H1 (cell line): ENCODE results near the gene FOXN1. TPM values are rescaled to one million over a fixed set of nuclear protein-coding genes. Genes with fewer than 3 reads are reported as not detected.

Source experiments
- CTCF ChIA-PET: fragments of 300-600 bp; sonication (Branson Sonifier 250); formaldehyde crosslinking; loops from one replicate; lab custom pipeline; 2021; ENCODE audit not compliant: partially characterized antibody; lab: Charles Lee
- POLR2A ChIA-PET: fragments of 300-600 bp; sonication (Branson Sonifier 250); formaldehyde crosslinking; loops from one replicate; lab custom pipeline; 2021; ENCODE audit warnings: inconsistent platforms; ENCODE audit not compliant: partially characterized antibody; lab: Charles Lee
- DNase-seq, 2 experiments: peaks; one replicate each; pipeline versions ENCODE4 v3.0.0 to v3.0.0-alpha.2; 2010 to 2022; ENCODE audit warnings: low spot score in 2 of 2, low read depth in 1 of 2, mixed read lengths in 1 of 2
- FAIRE-seq: peaks from 2 replicates; lab custom pipeline; 2011; peaks lifted over from hg19 to GRCh38; lab: Jason Lieb, UNC
- H2AFZ ChIP-seq: 2 replicates; pipeline ENCODE4 v1.8.1; 2012; ENCODE audit warnings: low read length, inconsistent platforms
- H2AK5ac ChIP-seq: 2 replicates; pipeline ENCODE4 v1.6.1; 2013; ENCODE audit warnings: low read depth, low read length
- H2BK120ac ChIP-seq: replicated peaks from 2 replicates; pipeline ENCODE3; 2013; ENCODE audit warnings: low read depth, low read length, inconsistent platforms
- H2BK12ac ChIP-seq: 2 replicates; pipeline ENCODE4 v1.6.1; 2013; ENCODE audit warnings: low read depth, low read length
- H2BK15ac ChIP-seq: 2 replicates; pipeline ENCODE4 v1.6.1; 2013; ENCODE audit warnings: low read length
- H2BK20ac ChIP-seq: 2 replicates; pipeline ENCODE4 v1.6.1; 2013; ENCODE audit warnings: low read length
- H2BK5ac ChIP-seq: 2 replicates; pipeline ENCODE4 v1.6.1; 2013; ENCODE audit warnings: low read depth, low read length
- H3K14ac ChIP-seq: 2 replicates; pipeline ENCODE4 v1.6.1; 2013; ENCODE audit warnings: inconsistent platforms; ENCODE audit not compliant: insufficient read length
- H3K18ac ChIP-seq: 2 replicates; pipeline ENCODE4 v1.6.1; 2013; ENCODE audit warnings: low read length; ENCODE audit errors: extremely low read depth
- H3K23ac ChIP-seq: 2 replicates; pipeline ENCODE4 v1.6.1; 2013; ENCODE audit warnings: inconsistent platforms; ENCODE audit not compliant: insufficient read length
- H3K23me2 ChIP-seq: 2 replicates; pipeline ENCODE4 v1.6.1; 2013; ENCODE audit warnings: low read depth, low read length
- H3K27ac ChIP-seq: 2 replicates; pipeline ENCODE4 v1.6.1; 2011; ENCODE audit warnings: low read depth, low read length, inconsistent platforms
- H3K27me3 ChIP-seq, 4 experiments: replicated peaks in 1 of 4; 1 replicate in 1 of 4; 2 replicates in 3 of 4; pipeline versions ENCODE4 v1.6.1 to v1.8.1; 2011 to 2013; ENCODE audit warnings: low read length in 3 of 4, mild to moderate bottlenecking in 3 of 4, inconsistent platforms in 2 of 4, mixed read lengths in 2 of 4, moderate library complexity in 1 of 4; ENCODE audit not compliant: control insufficient read depth in 3 of 4, insufficient read depth in 3 of 4; ENCODE audit errors: extremely low read depth in 1 of 4
- H3K36me3 ChIP-seq, 4 experiments: 2 replicates each; pipeline versions ENCODE4 v1.6.1 to v1.8.1; 2011 to 2013; ENCODE audit warnings: mild to moderate bottlenecking in 4 of 4, low read length in 3 of 4, moderate library complexity in 2 of 4, control low read depth in 1 of 4, inconsistent platforms in 1 of 4; ENCODE audit not compliant: insufficient read depth in 4 of 4, control insufficient read depth in 2 of 4
- H3K4ac ChIP-seq: replicated peaks from 2 replicates; pipeline ENCODE3; 2013; ENCODE audit warnings: low read length, low read depth, mixed read lengths, inconsistent platforms; ENCODE audit not compliant: insufficient read length
- H3K4me1 ChIP-seq, 4 experiments: replicated peaks in 1 of 4; 1 replicate in 1 of 4; 2 replicates in 3 of 4; pipeline versions ENCODE4 v1.6.1 to v1.8.1; 2011 to 2013; ENCODE audit warnings: low read length in 3 of 4, inconsistent platforms in 2 of 4, mixed read lengths in 1 of 4; ENCODE audit not compliant: insufficient read depth in 4 of 4, control insufficient read depth in 3 of 4
- H3K4me2 ChIP-seq, 2 experiments: 2 replicates each; pipeline versions ENCODE4 v1.6.1 to v1.8.1; 2011 to 2013; ENCODE audit warnings: low read depth in 2 of 2, low read length in 2 of 2, control low read depth in 1 of 2, inconsistent platforms in 1 of 2, mild to moderate bottlenecking in 1 of 2; ENCODE audit not compliant: insufficient read depth in 1 of 2
- H3K4me3 ChIP-seq, 4 experiments: fragments of 200-600, 300-600 bp in 1 of 4; sonication (generic), shearing (Covaris generic), sonication (Bioruptor Twin) in 1 of 4; 2 replicates each; pipeline versions ENCODE4 v1.5.1 to v1.8.1; 2011 to 2016; ENCODE audit warnings: low read length in 4 of 4, low read depth in 3 of 4, control low read depth in 2 of 4, inconsistent platforms in 2 of 4, mild to moderate bottlenecking in 2 of 4, mixed read lengths in 1 of 4, moderate library complexity in 1 of 4; ENCODE audit not compliant: insufficient read depth in 2 of 4; ENCODE audit errors: extremely low read depth in 1 of 4
- H3K56ac ChIP-seq: replicated peaks from 2 replicates; pipeline ENCODE3; 2013; ENCODE audit warnings: low read depth, mild to moderate bottlenecking, mixed read lengths, low read length, inconsistent platforms; ENCODE audit not compliant: insufficient read length
- H3K79me1 ChIP-seq: 2 replicates; pipeline ENCODE4 v1.6.1; 2013; ENCODE audit warnings: low read depth, low read length, control low read depth
- H3K79me2 ChIP-seq, 2 experiments: 2 replicates each; pipeline versions ENCODE4 v1.6.1 to v1.8.1; 2012 to 2013; ENCODE audit warnings: low read length in 2 of 2, mild to moderate bottlenecking in 2 of 2, inconsistent platforms in 1 of 2; ENCODE audit not compliant: insufficient read depth in 2 of 2, control insufficient read depth in 1 of 2
- H3K9ac ChIP-seq, 4 experiments: replicated peaks in 1 of 4; 1 replicate in 1 of 4; 2 replicates in 3 of 4; pipeline versions ENCODE4 v1.6.1 to v1.8.1; 2011 to 2013; ENCODE audit warnings: low read depth in 3 of 4, low read length in 3 of 4, control low read depth in 2 of 4, mild to moderate bottlenecking in 2 of 4, moderate library complexity in 2 of 4, inconsistent platforms in 1 of 4; ENCODE audit errors: extremely low read depth in 1 of 4
- H3K9me3 ChIP-seq, 2 experiments: 2 replicates each; pipeline versions ENCODE4 v1.6.1 to v1.8.1; 2012 to 2013; ENCODE audit warnings: mild to moderate bottlenecking in 2 of 2, moderate library complexity in 2 of 2, control low read depth in 1 of 2, inconsistent platforms in 1 of 2, low read depth in 1 of 2, low read length in 1 of 2, mixed read lengths in 1 of 2; ENCODE audit not compliant: insufficient read depth in 2 of 2
- H4K20me1 ChIP-seq, 2 experiments: replicated peaks in 1 of 2; 2 replicates each; pipeline versions ENCODE3 to v1.8.1; 2011 to 2013; ENCODE audit warnings: inconsistent platforms in 2 of 2, low read length in 2 of 2, mild to moderate bottlenecking in 1 of 2; ENCODE audit not compliant: insufficient read depth in 2 of 2, control insufficient read depth in 1 of 2
- H4K5ac ChIP-seq: 2 replicates; pipeline ENCODE4 v1.6.1; 2013; ENCODE audit warnings: low read length, low read depth, mixed read lengths, inconsistent platforms; ENCODE audit not compliant: insufficient read length
- H4K8ac ChIP-seq: 2 replicates; pipeline ENCODE4 v1.8.0; 2013; ENCODE audit warnings: mild to moderate bottlenecking, moderate library complexity, low read length, inconsistent platforms; ENCODE audit not compliant: insufficient read depth; ENCODE audit errors: extremely low read depth
- H4K91ac ChIP-seq: replicated peaks from 2 replicates; pipeline ENCODE3; 2013; ENCODE audit warnings: low read length, mixed read lengths, inconsistent platforms; ENCODE audit not compliant: insufficient read length
- ASH2L ChIP-seq: fragments of 200-600, 300-600 bp; sonication (generic); IDR thresholded peaks from one replicate; pipeline ENCODE4 v1.7.1; 2017; ENCODE audit warnings: low read length
- ATF3 ChIP-seq: IDR thresholded peaks from 2 replicates; pipeline ENCODE4 v1.6.1; 2011; ENCODE audit warnings: low read depth, mild to moderate bottlenecking, low read length; ENCODE audit not compliant: insufficient read depth
- CBX5 ChIP-seq: fragments of 300-800, 300-1000 bp; sonication (generic); IDR thresholded peaks from 2 replicates; pipeline ENCODE4 v1.7.1; 2016; ENCODE audit warnings: antibody characterized with exemption, low read length, low read depth
- CHD1 ChIP-seq: IDR thresholded peaks from 2 replicates; pipeline ENCODE4 v1.6.1; 2012; ENCODE audit warnings: low read depth, low read length, improper control_type of control experiment
- EP300 ChIP-seq, 2 experiments: IDR thresholded peaks; 1 replicate in 1 of 2; 2 replicates in 1 of 2; pipeline ENCODE4 v1.6.1; 2011 to 2012; ENCODE audit warnings: low read depth in 2 of 2, low read length in 2 of 2, mild to moderate bottlenecking in 2 of 2, borderline replicate concordance in 1 of 2, inconsistent platforms in 1 of 2, moderate library complexity in 1 of 2
- FOSL1 ChIP-seq: IDR thresholded peaks from 2 replicates; pipeline ENCODE4 v1.6.1; 2011; ENCODE audit warnings: mild to moderate bottlenecking, low read depth, low read length, moderate library complexity; ENCODE audit not compliant: insufficient read depth
- GTF2F1 ChIP-seq: IDR thresholded peaks from 2 replicates; pipeline ENCODE4 v1.6.1; 2012; ENCODE audit warnings: low read depth, low read length, improper control_type of control experiment, borderline replicate concordance
- RBBP5 ChIP-seq: IDR thresholded peaks from 2 replicates; pipeline ENCODE4 v1.7.1; 2012; ENCODE audit warnings: low read depth, mild to moderate bottlenecking, inconsistent platforms, low read length, moderate library complexity, borderline replicate concordance
- SIN3A ChIP-seq, 2 experiments: IDR thresholded peaks in 1 of 2; conservative IDR thresholded peaks in 1 of 2; 2 replicates each; pipeline ENCODE4 v1.6.1; 2011 to 2012; ENCODE audit warnings: low read length in 2 of 2, improper control_type of control experiment in 1 of 2, low read depth in 1 of 2, mild to moderate bottlenecking in 1 of 2
- TAF1 ChIP-seq: IDR thresholded peaks from 2 replicates; pipeline ENCODE4 v1.6.1; 2011; ENCODE audit warnings: mild to moderate bottlenecking, low read depth, low read length
- TAF7 ChIP-seq: optimal IDR thresholded peaks from 2 replicates; pipeline ENCODE3; 2011; ENCODE audit warnings: low read depth, mild to moderate bottlenecking, inconsistent platforms, low read length, moderate library complexity, borderline replicate concordance
- ZNF274 ChIP-seq: IDR thresholded peaks from 2 replicates; pipeline ENCODE4 v1.7.0; 2012; ENCODE audit warnings: low read length, borderline replicate concordance; ENCODE audit errors: extremely low read depth
- WGBS, 2 experiments: shearing (Covaris generic) in 1 of 2; methylation state at CpG; one replicate each; pipeline versions ENCODE4 v1.1.6 to v1.1.7; 2013 to 2015; ENCODE audit warnings: low lambda C conversion rate in 2 of 2, mixed read lengths in 2 of 2, inconsistent platforms in 1 of 2, low coverage in 1 of 2, missing lambda C conversion rate in 1 of 2; ENCODE audit not compliant: insufficient replicate concordance in 2 of 2, insufficient coverage in 1 of 2, insufficient read length in 1 of 2; ENCODE audit errors: extremely low coverage in 1 of 2, missing lambda C conversion rate in 1 of 2; 5-methylcytosine and 5-hydroxymethylcytosine counted together
- polyA plus RNA-seq, 7 experiments: library from polyadenylated mRNA; depleted of rRNA in 3 of 7; stranded (reverse) in 5 of 7; unstranded in 2 of 7; fragments of >200 nt in 5 of 7; fragments of 200-250 nt in 2 of 7; gene quantifications; 1 replicate in 5 of 7; 2 replicates in 1 of 7; 4 replicates in 1 of 7; pipeline versions ENCODE4 v1.2.1 to v1.2.3, GENCODE V29; 2011 to 2013; ENCODE audit warnings: missing spikeins in 2 of 7, mixed read lengths in 2 of 7
- total RNA-seq: library from RNA; stranded (reverse); fragmentation: NEBNext Ultra II Directional; extraction: Animal tissue kit (Norgen Biotek cat#: 25700); gene quantifications from 2 replicates; pipeline ENCODE4 v1.2.1, GENCODE V29; 2021

Gene FOXN1
- total and polyA plus RNA-seq, 2 of the 8 experiments (the other 6 are each of a cell fraction or from before 2014, with no cell fraction given), result not detected

GRCh38 chr17:28550858-28551257 lies 44.7 kb downstream of the FOXN1 start:
- Histone ChIP-seq H3K9me3 (no peaks in the 10 kb centered on the region), H3K18ac (no peak overlapping the region), H2BK12ac (no peak overlapping the region), H3K14ac (no peak overlapping the region), H2BK5ac (no peak overlapping the region), H3K79me2 (peaks cover 0 to 10% of the 10 kb centered on the region in 2 experiments; a peak in 1 of 4 replicates), H3K27me3 (no peaks in the 10 kb centered on the region; a peak in 1 of 7 replicates), H3K4ac (no peak overlapping the region), H3K4me3 (no peak overlapping the region), H3K27ac (no peak overlapping the region), H3K23ac (no peak overlapping the region), H3K79me1 (peaks cover 7% of the 10 kb centered on the region), H3K4me2 (peak overlapping the region in 1 of 2 experiments; percentile 81; a peak in 2 of 4 replicates), H3K4me1 (peaks cover 0 to 16% (median 3%) of the 10 kb centered on the region in 4 experiments; a peak in 4 of 7 replicates), H3K23me2 (peaks cover 7% of the 10 kb centered on the region; the same call in 1 of the 2 replicates), H3K56ac (no peak overlapping the region), H3K36me3 (peaks cover 2 to 26% (median 7%) of the 10 kb centered on the region in 4 experiments; a peak in 5 of 8 replicates), H4K5ac (no peak overlapping the region), H2BK15ac (no peak overlapping the region), H2AK5ac (no peak overlapping the region), H2BK120ac (no peak overlapping the region), H3K9ac (no peak overlapping the region), H4K91ac (no peak overlapping the region), H2BK20ac (no peak overlapping the region), H4K8ac (no peak overlapping the region), H4K20me1 (peaks cover 2 to 12% of the 10 kb centered on the region in 2 experiments), H2AFZ (no peak overlapping the region)
- POLR2A ChIA-PET, result interaction anchor here (0.6 to 3.9 kb wide), 6 partner anchors 9 to 63 kb away, joined by 3 to 23 read pairs (median 4); partner anchors contain the start of gene PIGS
- WGBS, 2 experiments, result 86% methylated on average over 1 of the region's 1 CpG; no CpG with 5 or more reads in 1 of the 2 experiments
- no peak for FAIRE-seq
- DNase-seq, result no peak
- no peak for TF ChIP-seq TAF7
- TF ChIP-seq SIN3A (conservative IDR thresholded peaks at IDR 0.05 in 1 of 2, IDR thresholded peaks at IDR 0.05 in 1 of 2; ENCODE audit: low read depth in 1 of 2, low read length in 2 of 2), result no peak
- no peak for TF ChIP-seq TAF1
- TF ChIP-seq ASH2L, result no peak
- TF ChIP-seq ZNF274, result no peak
- TF ChIP-seq CBX5, result no peak
- TF ChIP-seq CHD1, result no peak
- TF ChIP-seq GTF2F1, result no peak
- no peak for TF ChIP-seq RBBP5
- no peak for TF ChIP-seq FOSL1
- no peak for TF ChIP-seq ATF3
- no peak for TF ChIP-seq EP300 (IDR thresholded peaks at IDR 0.05; ENCODE audit: borderline replicate concordance in 1 of 2, low read depth in 2 of 2, low read length in 2 of 2)
- CTCF ChIA-PET, result interaction anchor here (0.5 to 18.4 kb wide), 16 partner anchors 9 to 233 kb away, joined by 3 to 547 read pairs (median 7); partner anchors contain the start of genes ALDOC, FOXN1 and PIGS
